Activated CD4-positive, alpha-beta memory T cell treated with anti-CD3 and anti-CD28 coated beads, Interleukin-2, amount 10 ng/mL, durations not matched to agents 7 days and 5 days (primary cell): ENCODE results near the gene IL17REL. TPM values are rescaled to one million over a fixed set of nuclear protein-coding genes. Genes with fewer than 3 reads are reported as not detected.

Experiments
- CTCF ChIA-PET: fragments of 350-600 bp; sonication (Branson Sonifier 250); formaldehyde crosslinking; loops from one replicate; lab custom pipeline; 2021; ENCODE audit warnings: antibody characterized with exemption, inconsistent platforms; lab: Charles Lee
- POLR2A ChIA-PET: fragments of 350-600 bp; sonication (Branson Sonifier 250); formaldehyde crosslinking; loops from one replicate; lab custom pipeline; 2021; ENCODE audit warnings: antibody characterized with exemption; lab: Charles Lee
- DNase-seq: peaks from one replicate; pipeline ENCODE4 v3.0.0-alpha.2; 2020
- H3K27ac Mint-ChIP-seq: one replicate; pipeline ENCODE4 v1.8.0; 2021; ENCODE audit warnings: mild to moderate bottlenecking, mixed read lengths
- H3K27me3 Mint-ChIP-seq: one replicate; pipeline ENCODE4 v1.8.0; 2021; ENCODE audit warnings: mixed read lengths
- H3K36me3 Mint-ChIP-seq: one replicate; pipeline ENCODE4 v1.8.0; 2021; ENCODE audit warnings: low read depth, mixed read lengths
- H3K4me1 Mint-ChIP-seq: one replicate; pipeline ENCODE4 v1.8.0; 2021; ENCODE audit warnings: mixed read lengths
- H3K4me3 Mint-ChIP-seq: one replicate; pipeline ENCODE4 v1.8.0; 2021; ENCODE audit warnings: mild to moderate bottlenecking, mixed read lengths
- H3K9me3 Mint-ChIP-seq: one replicate; pipeline ENCODE4 v1.8.0; 2021; ENCODE audit warnings: mixed read lengths
- total RNA-seq, 2 experiments: library from RNA; stranded (reverse); gene quantifications; one replicate each; pipeline ENCODE4 v1.2.3, GENCODE V29; 2021

The IL17REL gene
- total RNA-seq, 2 experiments from 2014 or later = not detected

DNA sequence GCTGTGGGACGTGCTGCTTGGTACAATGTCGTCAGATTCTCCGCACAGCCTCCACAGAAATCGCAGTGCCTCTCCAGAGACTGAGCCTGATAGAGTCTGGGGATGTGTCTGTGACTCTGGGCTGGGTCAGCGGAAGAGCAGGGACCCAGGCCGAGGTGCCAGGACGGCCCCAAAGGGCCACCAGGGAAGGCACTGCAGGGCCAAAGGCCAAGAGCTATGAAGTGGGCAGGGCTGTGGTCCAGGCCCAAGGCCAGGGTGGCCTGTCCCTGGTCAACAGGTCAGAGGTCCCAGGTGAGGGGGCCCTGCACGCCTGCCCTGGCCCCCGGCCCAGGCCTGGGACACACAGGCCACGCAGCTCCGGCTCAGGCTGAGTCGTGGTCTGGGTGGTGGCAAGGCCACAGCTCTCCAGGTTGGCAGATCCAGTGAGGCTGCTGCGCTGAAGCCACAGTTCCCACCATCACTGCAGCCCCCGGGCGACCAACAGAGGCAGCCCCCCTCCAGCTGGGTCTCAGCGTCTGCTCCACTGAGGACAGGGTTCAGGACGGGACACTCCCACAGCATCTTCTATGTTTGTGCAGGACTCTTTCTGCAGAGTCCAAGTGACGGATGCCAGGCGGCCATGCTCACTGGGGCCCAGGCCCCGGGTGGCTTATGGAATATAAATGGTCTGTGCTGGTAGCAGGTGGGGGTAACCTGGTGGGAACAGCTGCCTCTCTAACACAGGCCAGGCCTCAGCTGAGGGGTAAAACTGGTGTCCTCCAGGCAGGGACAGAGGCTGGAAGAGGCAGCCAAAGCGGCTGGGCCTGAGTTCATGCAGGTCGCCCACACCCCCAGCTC lies 56.8 kb downstream of the IL17REL start:
- no peak overlapping the region for H3K4me3 Mint-ChIP-seq
- H3K9me3 Mint-ChIP-seq = no peaks in the 10 kb centered on the region
- H3K36me3 Mint-ChIP-seq = no peaks in the 10 kb centered on the region
- DNase-seq = no peak
- H3K27ac Mint-ChIP-seq = no peak overlapping the region
- peaks cover 13% of the 10 kb centered on the region for H3K4me1 Mint-ChIP-seq
- POLR2A ChIA-PET = interaction anchor here (0.7 to 1.7 kb wide), 3 partner anchors 15 to 23 kb away, joined by 3 to 5 read pairs (median 3); no protein-coding TSS in a partner anchor
- H3K27me3 Mint-ChIP-seq = no peaks in the 10 kb centered on the region
- CTCF ChIA-PET = no interaction called here

DNA sequence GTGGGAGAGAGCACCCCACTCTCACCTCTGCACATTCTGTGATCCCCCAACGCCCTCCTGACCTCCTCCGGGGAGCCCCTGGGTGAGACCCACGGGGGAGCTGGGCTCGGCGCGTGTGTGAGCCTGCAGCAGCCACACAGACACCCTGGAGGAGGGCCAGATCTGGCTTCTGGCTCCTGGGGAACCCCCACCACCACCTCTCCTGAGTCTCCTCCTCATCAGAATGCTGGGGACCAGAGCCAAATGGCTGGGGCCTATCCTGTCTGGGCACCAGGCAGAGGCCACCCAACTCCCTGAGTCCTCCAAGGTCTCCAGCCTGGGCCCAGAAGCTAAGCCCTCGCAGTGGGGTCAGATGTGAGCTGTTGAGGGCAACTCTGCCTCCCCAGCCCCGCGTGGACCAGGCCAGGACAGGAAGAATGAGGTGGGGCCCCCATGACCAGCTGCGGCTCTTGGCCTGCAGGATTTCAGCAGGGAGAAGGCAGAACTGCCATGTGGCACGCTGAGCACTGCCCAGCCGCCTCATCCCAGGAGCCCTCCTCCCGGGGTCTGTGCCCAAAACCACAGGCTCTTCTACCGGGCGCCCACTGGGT lies 57.5 kb downstream of the IL17REL start:
- CTCF ChIA-PET = no interaction called here
- no peaks in the 10 kb centered on the region for H3K27me3 Mint-ChIP-seq
- H3K36me3 Mint-ChIP-seq = no peaks in the 10 kb centered on the region
- DNase-seq = no peak
- POLR2A ChIA-PET = interaction anchor here (1.3 to 1.7 kb wide), 2 partner anchors 16 to 19 kb away, joined by 3 to 5 read pairs; no protein-coding TSS in a partner anchor
- peaks cover 13% of the 10 kb centered on the region for H3K4me1 Mint-ChIP-seq
- H3K27ac Mint-ChIP-seq = no peak overlapping the region
- no peak overlapping the region for H3K4me3 Mint-ChIP-seq
- no peaks in the 10 kb centered on the region for H3K9me3 Mint-ChIP-seq

DNA sequence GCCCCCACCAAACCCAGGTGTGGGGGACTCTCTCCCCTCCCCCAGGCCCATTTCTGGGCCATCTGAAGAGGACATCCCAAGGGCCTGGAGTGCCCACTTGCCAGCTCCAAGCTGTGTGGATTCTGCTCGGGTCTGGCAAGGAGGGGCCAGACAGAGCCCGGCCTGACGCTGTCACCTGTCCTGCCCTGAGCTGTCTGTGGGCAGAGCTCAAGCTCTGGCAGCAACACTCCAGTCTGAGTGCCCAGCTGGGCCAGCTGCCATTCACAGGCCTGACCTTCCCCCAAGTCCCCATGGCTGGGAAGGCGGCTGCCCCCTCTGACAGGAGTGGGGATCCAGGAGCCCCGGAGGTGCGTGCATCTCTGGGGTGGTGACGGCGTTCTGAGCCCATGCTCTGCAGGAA lies 58.2 kb downstream of the IL17REL start:
- Mint-ChIP-seq H3K9me3 (no peaks in the 10 kb centered on the region), H3K27me3 (no peaks in the 10 kb centered on the region), H3K4me3 (no peak overlapping the region), H3K36me3 (no peaks in the 10 kb centered on the region), H3K27ac (no peak overlapping the region), H3K4me1 (peaks cover 9% of the 10 kb centered on the region)
- CTCF ChIA-PET = no interaction called here
- DNase-seq = no peak
- POLR2A ChIA-PET = interaction anchor here (1.3 kb wide), 1 partner anchor 17 kb away, joined by 3 read pairs; no protein-coding TSS in a partner anchor

DNA sequence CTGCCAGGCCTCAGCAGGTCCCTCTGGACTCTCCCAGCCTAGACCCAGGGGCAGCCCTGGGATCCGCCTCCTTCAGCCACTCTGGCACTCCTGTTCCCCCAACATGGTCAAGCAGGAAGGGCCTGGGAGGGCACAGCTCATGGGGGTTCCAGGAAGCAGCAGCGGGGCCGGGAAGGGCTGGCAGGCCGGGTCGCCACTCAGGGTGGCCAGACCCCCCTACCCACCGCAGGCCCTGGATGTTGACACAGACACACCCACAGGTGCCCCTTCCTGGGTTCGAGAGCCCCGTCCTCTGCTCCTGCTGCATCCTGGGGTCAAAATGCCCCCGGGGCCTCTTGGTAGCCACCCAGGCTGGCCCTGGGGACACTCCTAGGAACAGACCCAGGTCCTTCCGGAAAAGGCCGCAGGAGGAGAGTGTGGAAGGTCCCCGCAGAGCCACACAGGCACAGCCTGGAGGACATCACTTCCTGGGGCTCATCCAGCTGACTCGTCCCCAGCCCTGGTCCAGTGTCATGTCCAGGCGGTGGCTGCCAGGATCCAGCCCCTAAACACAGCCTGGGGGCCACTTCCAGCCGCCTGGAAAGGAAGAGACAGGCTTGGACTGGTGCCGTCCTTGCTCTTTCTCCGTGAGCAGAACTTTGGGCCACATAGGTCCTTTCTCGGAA lies 58.8 kb downstream of the IL17REL start:
- H3K4me3 Mint-ChIP-seq = no peak overlapping the region
- ChIA-PET POLR2A (interaction anchor here (1.1 kb wide), 1 partner anchor 8 kb away, joined by 3 read pairs; no protein-coding TSS in a partner anchor), CTCF (no interaction called here)
- no peaks in the 10 kb centered on the region for H3K36me3 Mint-ChIP-seq
- no peaks in the 10 kb centered on the region for H3K9me3 Mint-ChIP-seq
- H3K27ac Mint-ChIP-seq = no peak overlapping the region
- no peaks in the 10 kb centered on the region for H3K27me3 Mint-ChIP-seq
- DNase-seq = no peak
- H3K4me1 Mint-ChIP-seq = peaks cover 4% of the 10 kb centered on the region

DNA sequence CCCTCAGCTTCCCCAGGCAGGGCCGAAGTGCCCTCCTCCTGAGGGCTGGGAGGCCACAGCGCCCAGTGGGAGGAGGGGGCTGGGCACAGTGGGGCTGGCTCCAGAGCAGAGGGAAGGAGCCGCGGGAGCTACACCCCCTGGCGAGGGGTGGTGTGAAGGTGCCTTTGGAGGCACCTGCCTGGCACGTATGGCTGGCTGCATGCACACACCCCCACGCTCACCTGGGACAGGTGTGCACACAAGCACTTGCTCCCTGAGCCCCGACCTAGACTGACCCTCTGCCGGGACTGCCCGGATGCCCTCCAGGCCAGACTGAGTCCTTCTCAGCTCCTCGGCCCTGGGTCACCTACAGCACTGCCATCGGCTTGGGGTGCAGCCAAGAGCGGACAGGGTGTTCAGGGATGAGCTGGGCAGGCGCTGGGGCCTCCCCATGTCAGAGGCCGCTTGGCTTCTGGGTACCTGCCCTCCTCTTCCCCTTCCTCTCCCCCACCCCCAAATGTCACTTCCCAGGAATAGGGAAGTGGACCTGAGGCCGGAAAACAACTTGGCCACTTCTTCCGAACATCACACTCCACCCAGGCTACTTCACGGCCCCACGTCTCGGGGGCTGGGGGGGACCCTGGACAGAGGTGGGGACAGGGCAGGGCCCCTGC lies 59.4 kb downstream of the IL17REL start:
- H3K4me1 Mint-ChIP-seq = peaks cover 2% of the 10 kb centered on the region
- no peak overlapping the region for H3K27ac Mint-ChIP-seq
- CTCF ChIA-PET = no interaction called here
- H3K9me3 Mint-ChIP-seq = no peaks in the 10 kb centered on the region
- H3K4me3 Mint-ChIP-seq = no peak overlapping the region
- POLR2A ChIA-PET = interaction anchor here (1.1 kb wide), 1 partner anchor 8 kb away, joined by 3 read pairs; no protein-coding TSS in a partner anchor
- no peak for DNase-seq
- no peaks in the 10 kb centered on the region for H3K36me3 Mint-ChIP-seq
- H3K27me3 Mint-ChIP-seq = no peaks in the 10 kb centered on the region

DNA sequence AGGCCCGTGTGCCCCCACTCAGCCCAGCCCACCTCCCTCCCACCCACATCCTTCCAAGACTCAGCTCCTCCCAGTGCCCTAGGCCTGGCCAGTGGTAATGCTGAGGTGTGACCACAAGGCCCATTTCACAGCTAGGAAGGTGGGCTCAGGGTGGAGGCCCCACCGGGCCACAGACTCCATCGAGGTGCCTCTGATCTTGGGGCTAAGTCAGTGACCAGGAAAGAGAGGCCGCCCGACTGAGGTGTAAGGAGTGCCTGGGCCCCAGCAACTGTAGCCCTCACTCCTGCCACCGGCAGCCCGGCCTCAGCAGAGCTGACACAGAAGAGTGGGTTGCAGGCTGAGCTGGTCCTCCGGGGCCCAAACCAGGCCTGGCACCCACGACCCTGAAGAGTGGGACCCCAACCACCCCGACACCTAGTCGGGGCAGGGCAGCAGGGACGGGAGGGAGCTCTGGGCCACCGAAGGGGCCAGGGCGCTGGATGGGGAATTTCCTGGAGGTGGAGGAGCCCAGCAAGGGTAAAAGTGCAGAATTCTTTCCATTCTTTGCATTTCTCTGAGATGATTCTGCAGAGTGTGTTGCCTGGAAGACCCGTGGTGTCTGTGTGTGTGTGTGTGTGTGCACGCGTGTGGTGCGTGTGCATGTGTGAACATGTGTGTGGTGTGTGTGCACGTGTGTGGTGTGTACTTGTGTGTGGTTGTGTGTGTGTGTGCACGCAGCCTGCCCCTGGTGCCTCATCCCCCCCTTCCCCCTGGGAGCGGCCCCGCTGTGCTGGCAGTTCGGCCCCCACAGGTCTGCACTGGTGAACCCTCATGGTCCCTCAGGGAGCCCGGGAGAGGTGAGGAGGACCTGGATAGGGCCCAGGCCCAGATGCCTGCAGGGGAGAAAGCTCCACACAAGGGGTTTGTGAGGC lies 60.3 kb downstream of the IL17REL start:
- ChIA-PET POLR2A (interaction anchor here (1.1 to 1.2 kb wide), 2 partner anchors 9 to 16 kb away, joined by 3 read pairs; no protein-coding TSS in a partner anchor), CTCF (no interaction called here)
- no peaks in the 10 kb centered on the region for H3K36me3 Mint-ChIP-seq

DNA sequence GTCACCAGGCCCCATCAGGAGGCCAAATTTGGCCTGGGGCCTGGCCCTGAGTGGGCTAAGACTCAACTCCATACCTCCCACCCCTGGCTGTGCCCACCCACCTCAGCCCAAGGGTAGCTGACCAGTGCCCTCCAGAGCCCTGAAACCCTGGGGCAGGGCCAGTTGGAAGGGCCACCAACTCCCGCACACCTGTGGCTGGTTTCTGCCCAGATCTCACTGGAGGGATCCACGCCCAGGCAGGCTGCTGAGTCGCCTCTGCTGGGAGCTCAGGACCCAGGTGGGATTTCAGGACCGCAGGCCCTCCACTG lies 60.9 kb downstream of the IL17REL start:
- POLR2A ChIA-PET = interaction anchor here (1.0 to 1.2 kb wide), 2 partner anchors 16 to 578 kb away, joined by 3 read pairs; partner anchors contain the start of gene TYMP
- Mint-ChIP-seq H3K36me3 (no peaks in the 10 kb centered on the region), H3K27me3 (no peaks in the 10 kb centered on the region), H3K4me1 (peaks cover 3% of the 10 kb centered on the region), H3K27ac (no peak overlapping the region), H3K4me3 (no peak overlapping the region), H3K9me3 (no peaks in the 10 kb centered on the region)
- no peak for DNase-seq
- CTCF ChIA-PET = no interaction called here

More for the DNA sequence above, 60.3 kb downstream of the IL17REL start:
- Mint-ChIP-seq H3K4me1 (no peaks in the 10 kb centered on the region), H3K27ac (no peak overlapping the region), H3K9me3 (no peaks in the 10 kb centered on the region), H3K4me3 (no peak overlapping the region), H3K27me3 (no peaks in the 10 kb centered on the region)
- DNase-seq = no peak

DNA sequence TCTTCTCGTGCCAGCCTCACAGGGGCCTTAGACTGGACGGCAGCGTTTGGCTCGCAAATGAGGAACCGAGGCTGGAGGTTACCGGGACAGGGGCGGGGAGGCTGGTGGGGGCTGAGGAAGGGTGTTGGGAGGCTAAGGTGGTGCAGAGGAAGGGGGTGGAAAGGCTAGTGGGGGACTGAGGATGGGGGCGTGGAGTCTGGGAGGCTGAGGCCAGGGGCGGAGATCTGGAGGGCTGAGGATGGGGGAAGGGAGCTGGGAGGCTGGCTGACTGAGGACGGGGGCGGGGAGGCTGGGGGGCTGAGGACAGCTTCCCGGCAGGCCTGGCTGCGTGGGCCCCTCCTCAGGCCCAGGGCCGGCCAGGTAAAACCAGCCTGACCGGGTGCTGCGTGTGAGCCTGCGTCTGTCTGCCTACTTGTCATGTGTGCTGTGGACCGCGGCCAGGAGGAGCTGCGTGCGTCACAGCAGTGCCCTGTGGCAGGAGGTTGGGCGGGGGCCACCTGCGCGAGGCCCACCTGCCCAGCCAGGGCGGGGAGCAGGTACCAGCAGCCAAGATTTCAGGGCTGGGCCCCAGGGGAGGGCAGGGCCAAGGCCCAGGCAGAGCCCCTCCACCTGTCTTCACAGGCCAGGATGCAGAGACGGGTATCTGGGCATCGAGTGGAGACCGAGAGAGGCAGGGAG lies 61.4 kb downstream of the IL17REL start:
- CTCF ChIA-PET = no interaction called here
- DNase-seq = no peak
- H3K27me3 Mint-ChIP-seq = no peaks in the 10 kb centered on the region
- no peak overlapping the region for H3K4me3 Mint-ChIP-seq
- H3K36me3 Mint-ChIP-seq = no peaks in the 10 kb centered on the region
- H3K4me1 Mint-ChIP-seq = peaks cover 6% of the 10 kb centered on the region
- POLR2A ChIA-PET = interaction anchor here (0.8 to 1.7 kb wide), 3 partner anchors 10 to 579 kb away, joined by 3 to 4 read pairs (median 4); partner anchors contain the start of genes PIM3 and TYMP
- H3K9me3 Mint-ChIP-seq = no peaks in the 10 kb centered on the region
- H3K27ac Mint-ChIP-seq = no peak overlapping the region

DNA sequence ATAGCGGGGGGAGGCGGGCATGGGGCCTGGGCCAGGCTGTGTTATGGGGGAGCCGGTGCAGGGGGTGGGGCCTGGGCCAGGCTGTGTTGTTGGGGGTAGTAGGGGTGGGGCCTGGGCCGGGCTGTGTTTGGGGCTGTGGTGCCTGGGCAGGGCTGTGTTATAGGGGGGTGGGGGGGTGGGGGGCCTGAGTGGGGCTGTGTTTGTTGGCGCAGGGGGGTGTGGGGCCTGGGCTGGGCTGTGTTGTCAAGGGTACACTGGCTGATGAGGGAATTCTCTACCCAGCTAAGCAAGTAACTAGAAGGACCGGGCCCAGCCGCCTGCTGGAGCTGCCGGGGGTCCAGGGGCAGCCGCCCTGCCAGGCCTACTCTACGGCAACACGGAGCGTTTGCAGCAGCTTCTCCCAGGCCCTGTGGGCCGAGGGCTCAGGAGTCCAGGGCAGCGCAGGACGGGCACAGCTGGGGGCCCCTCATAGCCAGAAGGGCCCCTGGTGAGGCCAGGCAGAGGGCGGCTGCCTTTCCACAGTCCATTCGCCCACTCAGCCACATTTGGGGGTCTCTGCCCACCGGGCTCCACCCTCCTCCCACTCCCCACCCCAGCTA lies 62.1 kb downstream of the IL17REL start:
- Mint-ChIP-seq H3K27ac (no peak overlapping the region), H3K9me3 (peaks cover 3% of the 10 kb centered on the region), H3K36me3 (no peaks in the 10 kb centered on the region), H3K4me1 (peaks cover 12% of the 10 kb centered on the region), H3K4me3 (no peak overlapping the region), H3K27me3 (no peaks in the 10 kb centered on the region)
- no peak for DNase-seq
- ChIA-PET POLR2A (interaction anchor here (0.8 to 1.7 kb wide), 3 partner anchors 10 to 579 kb away, joined by 3 to 4 read pairs (median 4); partner anchors contain the start of genes PIM3 and TYMP), CTCF (no interaction called here)

DNA sequence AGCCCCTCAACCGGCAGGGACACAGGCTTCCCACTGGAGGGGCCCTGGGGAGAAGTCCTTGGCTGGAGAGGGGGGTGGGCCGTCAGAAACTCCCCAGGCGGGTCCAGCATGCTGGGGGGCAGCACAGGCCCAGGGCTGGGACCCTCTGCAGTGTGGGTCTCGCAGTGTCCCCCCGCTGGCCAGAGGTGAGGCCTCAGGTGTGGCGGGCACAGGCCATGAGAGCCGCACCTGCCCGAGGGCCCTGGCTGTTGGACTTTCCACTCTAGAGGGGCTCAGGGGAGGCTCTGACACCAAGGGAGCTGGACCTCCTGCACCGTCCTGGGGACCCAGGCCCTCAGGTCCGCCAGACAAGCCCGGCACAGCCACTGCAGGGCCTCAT lies 62.7 kb downstream of the IL17REL start:
- Mint-ChIP-seq H3K36me3 (no peaks in the 10 kb centered on the region), H3K4me1 (peaks cover 15% of the 10 kb centered on the region), H3K27me3 (no peaks in the 10 kb centered on the region), H3K9me3 (peaks cover 3% of the 10 kb centered on the region), H3K27ac (no peak overlapping the region), H3K4me3 (no peak overlapping the region)
- POLR2A ChIA-PET = interaction anchor here (1.7 kb wide), 1 partner anchor 11 kb away, joined by 4 read pairs; the partner anchor contains the start of gene PIM3
- CTCF ChIA-PET = no interaction called here
- DNase-seq = no peak
